ENCODE measurements around the gene GALNT18.

Gene GALNT18

DNA sequence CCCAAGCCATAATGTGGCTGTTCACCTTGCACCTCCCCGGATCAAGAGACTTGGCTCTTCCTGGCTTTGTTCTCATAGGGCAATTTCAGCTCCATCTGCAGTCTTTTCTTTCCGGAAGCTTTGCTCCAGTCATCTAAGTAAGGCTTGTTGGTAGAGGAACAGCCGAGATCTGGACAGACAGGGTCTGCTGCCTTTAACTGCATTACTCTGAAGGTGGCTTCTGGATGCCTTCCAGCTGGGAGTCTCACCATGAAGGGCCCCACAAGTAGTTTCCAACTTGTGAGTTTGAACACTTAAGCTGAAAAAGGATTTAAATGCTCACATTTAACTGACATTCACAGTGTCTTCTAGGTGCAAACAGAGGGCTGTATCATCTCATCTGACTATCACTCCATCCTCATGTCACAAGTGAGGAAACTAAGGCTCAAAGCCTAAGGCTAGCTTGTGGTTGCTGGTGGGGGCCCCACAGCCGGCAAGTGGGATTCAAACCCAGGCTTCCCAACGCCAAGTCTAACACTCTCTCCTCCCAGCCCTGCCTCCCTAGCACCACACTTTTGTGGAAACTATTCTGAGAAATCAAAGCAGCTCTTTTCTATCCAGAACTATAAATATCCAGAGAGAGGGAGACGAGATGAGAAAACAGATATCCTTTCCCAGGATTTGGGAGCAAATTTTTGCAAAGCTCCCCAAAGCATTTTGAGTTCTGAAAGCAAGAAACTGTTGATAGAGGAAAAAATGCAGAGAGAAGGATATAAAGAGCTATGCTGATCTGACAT lies 58.4 kb downstream of the GALNT18 start:
- no peak for DNase-seq

DNA sequence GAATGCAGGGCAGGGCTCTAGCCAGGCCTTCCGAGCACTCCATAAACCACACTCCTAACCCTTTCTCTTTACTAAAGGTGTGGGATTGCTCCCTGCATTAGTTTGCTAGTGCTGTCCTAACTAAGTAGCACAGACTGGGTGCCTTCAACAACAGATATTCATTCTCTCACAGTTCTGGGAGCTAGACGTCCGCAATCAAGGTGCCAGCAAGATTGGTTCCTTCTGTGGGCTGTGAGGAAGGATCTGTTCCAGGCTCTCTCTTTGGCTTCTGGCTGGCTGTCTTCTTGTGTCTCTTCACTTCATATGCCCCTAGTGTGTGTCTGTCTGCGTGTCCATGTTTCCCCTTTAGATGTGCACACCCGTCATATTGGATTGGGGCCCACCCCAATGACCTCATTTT lies 59.8 kb downstream of the GALNT18 start:
- DNase-seq, result no peak

DNA sequence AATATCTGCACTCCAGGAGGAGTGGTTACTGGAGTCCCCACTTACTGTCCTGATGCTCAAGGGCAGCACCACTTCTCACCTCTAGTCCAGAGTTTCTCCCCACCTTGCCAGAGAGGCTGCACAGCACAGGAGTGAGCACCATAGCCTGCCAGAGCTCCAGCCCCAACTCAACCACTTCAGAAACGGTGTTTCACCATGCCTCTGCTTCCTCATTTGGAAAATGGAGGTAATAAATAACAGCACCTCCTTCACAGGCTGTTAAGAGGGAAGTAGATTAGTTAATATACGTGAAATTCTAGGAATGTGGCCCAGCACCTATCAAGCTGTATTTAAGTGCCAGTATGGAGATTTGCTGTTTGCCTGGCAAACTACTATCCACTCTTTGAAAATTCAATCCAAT lies 63.0 kb downstream of the GALNT18 start:
- no peak for DNase-seq

DNA sequence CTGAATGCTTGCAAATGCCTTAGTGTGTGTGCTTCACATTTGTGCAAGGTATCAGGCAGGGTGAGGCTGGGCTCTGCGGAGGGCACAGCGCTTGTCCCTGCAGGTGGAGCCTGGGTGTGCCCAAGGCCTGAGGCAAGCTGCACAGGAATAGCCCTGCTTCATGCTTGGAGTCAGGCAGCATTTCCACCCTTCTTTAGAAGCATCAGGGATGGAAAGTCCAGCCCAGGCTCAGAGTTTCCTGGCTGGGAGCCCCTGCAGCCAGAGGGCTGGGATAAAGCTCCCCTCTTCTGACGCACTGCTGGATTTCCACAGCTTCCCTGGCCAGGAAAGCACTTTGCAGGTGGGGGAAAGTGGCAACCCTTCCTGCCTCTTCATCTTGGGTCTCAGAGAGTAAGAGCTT lies 63.4 kb downstream of the GALNT18 start:
- DNase-seq, result no peak

DNA sequence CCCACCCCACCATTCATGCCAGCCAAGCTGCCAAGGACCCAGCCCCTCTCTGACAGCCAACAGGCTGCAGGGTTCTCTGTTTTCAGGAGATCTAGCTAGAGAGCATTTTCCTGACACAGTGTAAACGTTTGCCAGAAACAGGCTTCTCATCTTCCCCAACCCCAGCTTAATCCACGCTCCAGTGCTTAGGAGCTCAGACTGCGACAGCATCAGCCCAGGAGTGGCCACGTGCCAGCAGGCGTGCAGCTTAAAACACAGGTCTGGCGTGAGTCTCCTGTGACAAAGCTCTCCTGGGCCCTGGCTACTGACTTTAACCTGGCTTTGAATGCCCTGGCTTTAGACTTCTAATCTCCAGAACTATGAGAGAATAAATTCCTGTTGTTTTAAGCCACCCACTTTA lies 66.6 kb downstream of the GALNT18 start:
- DNase-seq, result no peak

DNA sequence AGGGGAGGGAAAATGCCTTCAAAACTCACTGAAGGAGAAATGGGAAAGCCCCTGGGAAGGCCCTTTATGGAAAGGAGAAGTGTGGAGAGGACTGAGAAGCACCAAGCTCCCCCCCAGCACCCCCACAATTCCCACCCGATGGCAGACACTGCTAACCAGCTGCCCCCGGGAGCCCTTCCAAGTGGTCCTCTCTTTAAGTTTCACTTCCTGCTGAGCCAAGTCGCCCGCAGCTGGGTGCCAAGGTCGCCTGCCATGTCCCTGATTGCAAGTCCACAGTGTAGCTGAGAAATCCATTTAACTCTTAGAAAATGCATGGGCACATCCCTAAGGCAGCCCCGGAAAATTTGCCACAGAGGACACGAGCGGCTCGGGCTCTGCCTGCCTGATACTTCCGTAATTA lies 68.2 kb downstream of the GALNT18 start:
- DNase-seq, result no peak

DNA sequence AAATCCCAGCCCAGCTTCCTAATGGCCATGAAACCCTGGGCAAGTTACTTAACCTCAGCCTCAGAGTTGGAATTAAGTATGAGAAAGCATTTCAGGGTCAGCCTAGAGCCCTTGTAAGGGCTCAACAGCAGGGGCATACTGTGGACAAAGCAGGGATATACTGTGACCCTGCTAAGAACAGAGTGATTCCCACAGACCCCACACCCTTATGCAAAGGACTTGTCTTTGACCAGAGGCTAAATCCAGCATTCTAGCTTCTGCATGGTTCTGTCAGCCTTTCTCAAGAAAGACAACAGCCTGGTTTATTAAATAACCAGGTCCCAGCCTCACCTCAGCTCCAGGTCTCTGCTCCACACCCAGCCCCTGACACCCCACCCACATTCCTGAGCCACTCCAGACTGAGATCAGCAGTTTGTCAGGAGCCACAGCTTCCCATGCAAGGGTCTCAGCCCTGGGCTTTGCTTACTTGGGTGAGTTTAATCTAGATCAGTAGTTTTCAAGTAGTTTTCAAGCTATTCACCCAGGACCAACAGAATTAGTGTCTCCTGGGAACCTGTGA lies 69.2 kb downstream of the GALNT18 start:
- DNase-seq, result no peak

DNA sequence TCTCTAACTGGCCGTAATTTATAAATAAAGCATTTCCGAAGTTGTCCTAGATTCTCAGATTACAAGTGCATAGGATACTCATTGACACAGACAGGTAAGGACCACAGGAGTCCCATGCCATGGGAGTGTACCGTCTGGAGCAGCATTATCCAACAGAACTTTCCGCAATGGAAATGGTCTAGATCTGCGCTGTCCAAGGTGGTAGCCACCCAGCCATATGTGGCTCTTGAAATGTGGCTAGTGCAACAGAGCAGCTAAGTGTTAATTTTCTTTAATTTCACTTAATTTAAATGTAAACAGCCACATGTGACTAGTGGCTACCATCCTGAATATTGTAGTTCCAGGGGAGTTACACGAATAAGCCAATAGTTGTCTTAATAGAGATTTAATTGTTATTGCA lies 71.3 kb downstream of the GALNT18 start:
- DNase-seq, result no peak

DNA sequence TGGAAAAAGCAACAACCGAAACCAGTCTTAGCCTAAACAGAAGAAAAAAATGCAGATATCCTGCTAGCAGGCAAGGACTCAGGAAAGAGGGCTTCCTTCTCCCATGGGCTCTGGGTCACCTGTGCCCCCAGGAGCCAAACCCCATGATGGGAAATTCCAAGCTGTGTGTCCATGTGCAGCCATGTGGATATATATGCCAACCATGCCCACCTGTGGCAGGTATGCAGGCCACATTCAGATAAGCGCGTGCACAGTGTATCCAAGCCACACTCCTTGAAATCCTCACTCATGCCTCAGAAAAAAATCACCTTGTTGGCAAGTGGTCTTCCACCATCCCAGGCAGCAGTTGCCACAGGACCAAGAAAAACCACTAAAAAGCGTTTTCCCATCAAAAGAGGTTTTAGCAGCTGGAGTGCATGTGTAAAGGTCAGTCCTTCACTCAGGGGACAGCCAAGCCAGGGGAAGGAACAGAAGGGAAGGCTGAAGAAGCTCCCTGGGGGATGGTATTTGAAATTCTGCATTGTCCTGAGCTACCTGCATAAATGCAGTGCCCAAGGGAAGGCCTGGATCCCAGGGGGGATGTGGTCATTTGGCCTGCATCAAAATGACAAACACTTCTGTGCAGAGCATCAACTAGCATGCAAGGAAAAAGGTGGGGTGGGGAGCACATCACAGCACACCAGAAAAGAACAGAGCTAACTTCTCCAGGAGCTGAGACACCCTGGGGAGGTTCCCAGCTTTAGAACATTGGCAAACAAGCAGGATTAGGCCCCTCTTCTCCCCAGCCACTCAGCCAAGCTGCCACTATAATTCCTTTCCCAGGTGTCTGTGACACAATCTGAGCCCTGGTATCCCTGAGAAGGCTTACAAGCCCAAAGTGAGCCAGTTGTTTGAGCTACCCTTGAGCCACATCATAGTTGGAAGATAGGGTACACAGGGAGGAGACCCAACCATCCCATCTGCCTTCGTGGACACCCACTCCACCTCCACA lies 76.2 kb downstream of the GALNT18 start:
- DNase-seq, result no peak

DNA sequence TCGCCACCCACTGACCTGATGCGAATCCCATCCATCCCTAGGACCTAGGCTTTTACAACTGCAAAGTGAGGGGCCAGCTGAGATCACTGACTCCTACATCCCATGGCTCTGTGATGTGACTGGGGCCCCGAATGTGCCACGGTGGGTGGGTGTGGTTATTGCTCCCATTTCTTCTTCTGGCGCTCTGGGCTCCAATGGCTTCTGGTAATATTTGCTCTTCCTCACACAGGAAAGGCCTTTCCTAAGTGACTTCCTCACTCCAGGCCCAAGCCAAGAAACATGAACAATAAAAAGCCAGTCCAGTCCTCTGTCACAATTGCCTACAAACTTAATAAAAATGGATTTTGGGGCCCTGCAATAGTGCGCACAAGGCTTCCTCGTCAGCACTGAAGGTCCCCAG lies 78.1 kb downstream of the GALNT18 start:
- no peak for DNase-seq

DNA sequence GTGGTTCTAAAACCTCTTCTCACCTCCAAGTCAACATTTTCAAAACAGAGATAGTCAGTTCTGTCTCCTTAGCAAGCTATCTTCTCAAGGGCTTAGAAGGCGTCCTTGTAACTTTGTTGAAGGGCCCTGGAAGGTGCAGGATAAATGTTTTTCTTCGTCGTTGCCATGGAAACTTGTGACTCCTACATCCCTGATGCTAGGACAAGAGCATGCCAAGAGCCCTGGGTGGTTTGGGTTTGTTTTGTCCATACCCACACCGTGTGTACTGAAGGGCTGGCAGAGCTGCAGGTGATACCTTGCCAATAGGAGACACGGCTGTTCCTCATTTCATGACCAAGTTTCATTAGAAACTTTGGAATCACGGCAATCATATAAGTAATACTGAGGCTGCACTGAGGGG lies 81.6 kb downstream of the GALNT18 start:
- no peak for DNase-seq

DNA sequence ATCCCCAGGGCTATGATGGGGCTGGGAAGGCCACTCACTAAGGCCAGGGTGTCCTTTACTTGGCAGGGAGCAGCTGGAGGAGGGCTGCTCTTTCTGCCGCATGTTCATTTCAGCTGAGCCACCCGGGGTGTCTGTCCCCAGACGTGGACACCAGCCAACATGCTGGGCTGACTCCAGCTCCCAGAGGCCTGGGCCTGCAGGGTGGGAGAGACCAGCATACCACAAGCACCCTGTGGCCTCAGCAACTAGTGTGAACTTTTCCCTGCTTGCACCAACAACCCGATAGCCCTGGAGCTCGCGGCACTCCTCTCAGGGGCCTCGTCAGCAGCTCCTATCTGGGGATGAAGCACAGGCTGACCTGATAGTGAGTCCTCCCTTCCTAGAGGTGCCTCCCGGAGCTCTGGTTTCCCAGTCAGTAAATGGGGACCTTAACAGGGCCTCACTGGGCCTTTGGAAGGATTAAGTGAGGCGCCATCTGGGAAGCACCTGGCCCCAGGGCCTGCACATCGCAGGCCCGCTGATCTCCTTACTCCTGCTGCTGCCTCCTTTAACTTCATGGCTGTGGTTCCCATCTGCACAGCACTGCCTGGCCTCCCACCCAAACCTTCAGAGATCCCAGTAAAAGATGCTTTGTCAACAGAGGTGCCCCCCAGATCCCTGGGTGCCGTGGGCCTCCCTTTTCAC lies 83.4 kb downstream of the GALNT18 start:
- no peak for DNase-seq

DNA sequence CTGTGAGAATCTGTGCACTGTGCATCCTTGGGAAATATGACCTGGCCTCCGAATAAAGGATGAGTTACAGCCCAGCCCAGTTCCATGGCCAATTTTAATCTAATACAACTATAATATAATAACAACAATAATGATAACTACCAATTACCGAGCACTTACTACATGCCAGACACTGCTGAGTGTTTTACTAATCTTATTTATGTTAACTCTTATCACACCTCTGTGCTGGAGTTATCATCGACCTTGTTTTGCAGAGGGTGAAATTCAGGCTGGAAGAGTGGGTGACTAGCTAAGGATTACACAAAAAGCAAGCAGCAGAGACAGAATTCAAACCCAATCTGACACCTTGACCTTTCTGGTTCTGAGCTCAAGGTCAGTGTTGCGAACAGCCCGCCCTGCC lies 83.9 kb downstream of the GALNT18 start:
- no peak for DNase-seq

DNA sequence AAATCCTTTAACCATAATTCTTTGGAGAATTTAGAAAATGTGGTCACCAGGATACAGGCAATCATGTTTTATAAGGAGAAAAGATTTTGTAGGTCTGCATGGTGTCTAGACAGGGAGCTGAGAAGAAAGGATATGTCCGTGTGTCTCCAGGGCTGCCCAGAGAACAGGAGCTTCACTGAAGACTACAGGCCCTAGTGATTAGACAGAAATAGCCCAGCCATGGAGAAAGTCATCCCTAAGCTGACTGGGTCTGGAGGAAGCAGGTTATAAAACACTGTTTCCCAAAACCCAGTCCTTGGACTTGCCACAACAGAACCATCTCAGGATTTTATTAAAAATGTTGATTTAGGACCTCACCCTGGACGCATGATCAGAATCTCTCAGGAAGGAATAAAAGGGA lies 84.4 kb downstream of the GALNT18 start:
- no peak for DNase-seq

DNA sequence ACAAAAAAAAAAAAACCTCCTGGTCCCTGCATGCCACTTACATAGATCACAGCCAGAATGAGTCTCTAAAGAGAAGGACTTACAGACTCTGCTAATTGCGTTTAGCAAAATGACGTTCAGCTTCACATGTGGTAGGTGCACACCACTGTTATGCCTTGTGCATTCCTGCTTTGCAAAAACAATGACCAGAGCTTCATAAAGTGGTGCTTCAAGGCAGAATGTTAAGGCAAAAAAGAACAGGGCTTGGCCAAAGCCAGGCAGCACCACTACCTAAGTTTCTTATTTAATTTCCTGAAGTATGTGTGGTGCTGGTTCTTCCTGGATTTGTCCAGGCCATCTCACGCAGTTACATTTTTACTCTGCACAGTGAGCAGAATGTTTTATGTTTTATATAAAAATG lies 85.2 kb downstream of the GALNT18 start:
- DNase-seq, result no peak

DNA sequence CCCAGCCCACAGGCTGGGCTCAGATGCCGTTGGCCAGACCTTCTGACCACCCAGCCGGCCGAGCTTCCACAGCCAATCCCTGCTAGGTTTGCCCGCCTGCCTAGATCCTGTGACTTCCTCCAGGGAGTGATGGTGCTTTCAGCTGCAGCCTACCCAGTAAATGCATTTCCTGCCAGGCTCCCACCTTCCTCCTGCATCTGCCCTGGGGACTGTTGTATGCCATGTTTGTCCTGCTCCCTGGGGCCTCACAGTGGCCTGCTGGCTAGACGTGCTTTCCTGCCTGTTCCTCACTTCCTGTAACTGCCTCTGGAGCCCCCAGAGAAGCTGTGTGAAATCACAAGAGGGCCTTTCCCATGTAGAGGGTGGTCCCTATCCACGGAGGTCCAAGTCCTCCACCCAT lies 86.2 kb downstream of the GALNT18 start:
- no peak for DNase-seq

DNA sequence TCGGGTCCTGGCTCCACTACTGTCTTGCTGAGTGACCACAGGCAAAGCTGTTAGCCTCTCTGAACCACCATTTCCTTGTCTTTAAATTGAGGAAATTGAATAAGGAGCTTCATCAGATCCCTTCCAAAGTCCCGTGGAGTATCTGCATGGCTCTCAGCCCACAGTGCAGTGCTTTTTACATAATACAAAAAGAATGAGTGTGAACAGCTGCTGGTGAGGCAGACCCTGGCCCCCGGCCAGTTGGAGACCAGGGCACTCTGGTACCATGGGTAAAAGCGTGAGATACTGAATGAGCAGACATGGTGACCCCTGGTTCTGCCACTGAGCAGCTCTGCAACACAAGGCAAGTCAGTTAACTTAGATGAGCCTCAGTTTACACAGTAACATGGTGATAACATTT lies 86.8 kb downstream of the GALNT18 start:
- DNase-seq, result no peak

DNA sequence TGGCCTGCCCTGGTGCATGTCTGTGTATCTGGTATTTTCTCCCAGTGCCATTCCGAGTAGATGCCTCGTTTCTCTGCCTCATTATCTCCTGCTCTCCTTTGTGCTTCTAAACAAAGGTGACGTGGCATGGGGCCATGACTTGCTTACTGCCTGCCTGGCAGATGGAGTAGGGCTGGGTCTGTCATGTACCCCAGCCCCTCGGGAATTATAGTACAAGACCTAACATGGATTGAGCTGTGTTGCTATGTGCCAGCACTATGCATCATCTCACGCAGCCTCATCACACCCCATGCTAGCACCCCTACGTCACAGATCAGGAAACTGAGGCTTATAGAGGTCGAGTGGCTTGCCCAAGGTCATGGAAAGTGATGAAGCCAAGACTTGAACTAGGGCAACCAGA lies 88.1 kb downstream of the GALNT18 start:
- no peak for DNase-seq

DNA sequence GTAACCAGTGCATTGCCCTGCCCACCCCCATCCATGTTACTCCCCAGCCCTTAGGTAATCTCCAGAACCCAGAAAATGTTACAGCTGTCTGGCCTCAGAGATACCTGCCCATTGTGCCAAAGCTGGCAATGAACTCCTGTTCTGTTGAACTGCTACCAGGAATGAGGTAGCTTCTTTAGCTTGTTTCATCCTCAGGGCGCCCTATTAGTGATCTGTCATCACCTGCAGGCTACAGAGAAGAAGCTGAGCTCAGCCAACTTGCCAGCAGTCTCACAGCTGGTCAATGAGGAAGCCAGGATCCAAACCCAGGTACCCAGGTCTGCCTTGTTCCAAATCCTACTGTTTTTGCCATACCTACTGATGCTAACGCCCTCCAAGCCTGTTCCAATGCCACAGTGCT lies 88.7 kb downstream of the GALNT18 start:
- DNase-seq, result no peak

DNA sequence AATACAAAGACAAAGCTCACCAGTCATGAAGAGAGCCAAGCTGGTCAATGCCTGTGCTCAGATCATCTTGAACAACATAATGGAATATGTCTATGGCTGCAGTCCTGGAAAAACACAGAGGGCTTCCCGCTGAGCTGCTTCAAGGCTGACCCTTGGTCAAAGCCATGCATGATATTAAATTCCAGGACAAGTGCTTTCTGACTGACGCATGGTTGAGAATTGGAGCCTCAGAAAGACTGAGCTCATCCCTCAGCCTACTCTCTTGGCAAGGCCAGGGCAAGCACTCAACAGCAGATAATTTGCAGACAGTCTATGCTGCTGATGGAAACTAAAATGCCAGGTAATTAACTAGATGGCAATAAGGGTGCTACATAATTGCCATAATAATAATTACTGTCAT lies 89.2 kb downstream of the GALNT18 start:
- no peak for DNase-seq

DNA sequence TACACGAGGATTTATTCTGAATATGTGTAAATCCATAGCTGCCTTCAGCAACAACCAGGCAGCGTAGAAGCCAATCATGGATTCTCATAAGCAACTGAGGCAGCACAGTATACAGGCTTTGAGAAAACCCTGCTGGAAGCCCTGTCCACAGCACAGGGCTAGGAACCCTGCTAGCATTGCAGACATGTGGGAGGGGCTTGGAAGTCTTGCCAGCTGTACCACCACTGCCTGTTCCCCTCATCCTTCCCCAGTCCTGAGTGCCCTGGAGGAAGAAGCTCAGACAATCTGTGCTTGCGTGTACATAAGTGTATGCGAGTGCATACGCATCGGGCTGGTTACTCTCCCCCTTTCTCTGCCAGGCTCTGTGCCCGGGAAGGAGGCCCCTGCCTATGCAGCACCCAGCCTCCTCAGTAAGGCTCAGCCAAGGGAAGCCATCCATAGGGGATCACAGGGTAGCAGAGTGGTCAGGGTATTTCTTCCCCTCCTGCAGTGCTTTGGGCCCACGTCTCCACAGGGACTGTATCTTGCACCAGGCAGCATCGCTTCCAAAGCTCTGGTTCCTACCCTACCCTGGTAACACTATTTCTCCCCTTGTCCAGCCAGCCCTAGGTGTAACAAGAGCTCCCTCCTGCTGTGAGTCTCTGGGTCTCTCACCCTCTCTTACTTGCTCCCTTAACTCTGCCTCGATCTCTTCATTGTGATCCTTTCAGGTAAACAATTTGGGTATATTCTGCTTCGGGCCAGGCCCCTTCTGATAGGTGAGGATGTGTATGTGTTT lies 90.5 kb downstream of the GALNT18 start:
- no peak for DNase-seq

DNA sequence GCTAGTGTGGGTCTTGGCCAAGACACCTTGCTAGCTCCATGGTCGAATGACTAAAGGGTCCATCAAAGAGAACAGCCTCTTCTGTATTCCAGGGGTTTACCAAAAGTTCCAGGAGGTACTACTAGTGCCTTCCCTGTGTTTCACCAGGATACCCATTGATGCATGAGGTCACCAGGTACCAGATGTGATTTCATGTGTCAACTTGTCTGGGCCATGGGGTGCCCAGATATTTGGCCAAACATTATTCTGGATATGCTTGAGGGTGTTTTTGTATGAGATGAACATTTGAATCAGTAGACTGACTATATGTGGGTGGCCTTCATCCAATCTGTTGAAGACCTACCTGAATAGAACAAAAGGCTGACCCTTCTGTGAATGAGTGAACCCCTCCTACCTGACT lies 92.8 kb downstream of the GALNT18 start:
- no peak for DNase-seq
